Astrocyte (in vitro differentiated cells and primary cell): ENCODE measurements around the gene FBN3. TPM values are rescaled to one million over a fixed set of nuclear protein-coding genes. Genes with fewer than 3 reads are reported as not detected.

Experiments
- DNase-seq: peaks from one replicate; pipeline ENCODE4 v3.0.0-alpha.2; 2010; ENCODE audit warnings: low read depth
- FAIRE-seq: peaks from 2 replicates; lab custom pipeline; 2011; peaks lifted over from hg19 to GRCh38; lab: Jason Lieb, UNC
- H2AFZ ChIP-seq: 2 replicates; pipeline ENCODE4 v1.6.0; 2012; ENCODE audit warnings: low read depth, low read length, inconsistent platforms
- H3K27ac ChIP-seq: 2 replicates; pipeline ENCODE4 v1.5.1; 2011; ENCODE audit warnings: low read depth, low read length, inconsistent platforms
- H3K27me3 ChIP-seq: 2 replicates; pipeline ENCODE4 v1.6.0; 2011; ENCODE audit warnings: low read length, inconsistent platforms; ENCODE audit not compliant: insufficient read depth
- H3K36me3 ChIP-seq: 2 replicates; pipeline ENCODE4 v1.5.1; 2011; ENCODE audit warnings: low read length, inconsistent platforms; ENCODE audit not compliant: insufficient read depth
- H3K4me1 ChIP-seq: 2 replicates; pipeline ENCODE4 v1.5.1; 2011; ENCODE audit warnings: low read length, inconsistent platforms; ENCODE audit not compliant: insufficient read depth
- H3K4me2 ChIP-seq: 2 replicates; pipeline ENCODE4 v1.6.0; 2012; ENCODE audit warnings: low read length, inconsistent platforms
- H3K4me3 ChIP-seq: 2 replicates; pipeline ENCODE4 v1.5.1; 2011; ENCODE audit warnings: low read depth, mild to moderate bottlenecking, low read length, inconsistent platforms; ENCODE audit not compliant: insufficient read depth
- H3K79me2 ChIP-seq: 2 replicates; pipeline ENCODE4 v1.6.0; 2012; ENCODE audit warnings: mild to moderate bottlenecking, low read length, inconsistent platforms; ENCODE audit not compliant: insufficient read depth
- H3K9ac ChIP-seq: 2 replicates; pipeline ENCODE4 v1.6.0; 2012; ENCODE audit warnings: mild to moderate bottlenecking, low read length, inconsistent platforms
- H3K9me3 ChIP-seq: 2 replicates; pipeline ENCODE4 v1.5.1; 2012; ENCODE audit warnings: low read depth, mild to moderate bottlenecking, low read length, inconsistent platforms; ENCODE audit not compliant: insufficient read depth
- H4K20me1 ChIP-seq: 2 replicates; pipeline ENCODE4 v1.6.0; 2012; ENCODE audit warnings: low read length, inconsistent platforms; ENCODE audit not compliant: insufficient read depth
- H3K27ac Mint-ChIP-seq: one replicate; pipeline ENCODE4 v1.8.0; 2021; ENCODE audit warnings: mild to moderate bottlenecking, mixed read lengths; ENCODE audit not compliant: unreplicated experiment
- H3K27me3 Mint-ChIP-seq: one replicate; pipeline ENCODE4 v1.8.0; 2021; ENCODE audit warnings: low read depth, mixed read lengths; ENCODE audit not compliant: unreplicated experiment
- H3K36me3 Mint-ChIP-seq: one replicate; pipeline ENCODE4 v1.8.0; 2021; ENCODE audit warnings: low read depth, mixed read lengths; ENCODE audit not compliant: unreplicated experiment
- H3K4me1 Mint-ChIP-seq: one replicate; pipeline ENCODE4 v1.8.0; 2021; ENCODE audit warnings: low read depth, mixed read lengths; ENCODE audit not compliant: unreplicated experiment
- H3K4me3 Mint-ChIP-seq: one replicate; pipeline ENCODE4 v1.8.0; 2021; ENCODE audit warnings: mild to moderate bottlenecking, moderate library complexity, mixed read lengths; ENCODE audit not compliant: unreplicated experiment
- H3K9me3 Mint-ChIP-seq: one replicate; pipeline ENCODE4 v1.8.0; 2021; ENCODE audit warnings: mild to moderate bottlenecking, mixed read lengths; ENCODE audit not compliant: unreplicated experiment
- EZH2 ChIP-seq: IDR thresholded peaks from 2 replicates; pipeline ENCODE4 v1.6.1; 2012; ENCODE audit warnings: mild to moderate bottlenecking, low read length, inconsistent platforms; ENCODE audit not compliant: insufficient read depth
- total RNA-seq: library from RNA; stranded (reverse); gene quantifications from 2 replicates; pipeline ENCODE4 v1.2.1, GENCODE V29; 2021
- TF ChIP-seq, protein P1 (sequence below): IDR thresholded peaks from 2 replicates; pipeline ENCODE4 v1.5.1; 2011; ENCODE audit warnings: low read depth, mild to moderate bottlenecking, inconsistent platforms, low read length, moderate library complexity; ENCODE audit not compliant: insufficient read depth

Gene FBN3
- total RNA-seq, 1 donor from 2014 or later: 1.00 TPM

DNA sequence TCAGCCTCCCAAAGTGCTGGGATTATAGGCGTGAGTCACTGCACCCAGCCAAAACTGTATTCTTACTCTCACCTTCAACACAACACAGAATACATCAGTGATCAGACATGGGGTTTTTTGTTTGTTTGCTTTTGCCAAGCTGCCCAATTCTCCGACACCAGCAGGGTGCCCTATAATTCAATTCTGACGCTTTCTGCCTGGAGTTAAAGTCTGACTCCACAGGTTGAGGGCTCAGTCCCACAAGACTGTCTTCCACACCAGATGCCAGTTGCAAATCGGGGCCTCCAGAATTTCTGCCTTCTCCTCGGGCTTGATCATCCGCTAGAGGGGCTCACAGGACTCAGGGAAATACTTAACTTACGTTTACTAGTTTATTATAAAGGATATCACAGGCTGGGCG, 22.1 kb downstream of the FBN3 start:
- Histone ChIP-seq H3K79me2 (no peaks in the 10 kb centered on the region), H3K4me2 (no peak overlapping the region), H3K27ac (no peak overlapping the region), H3K27me3 (no peaks in the 10 kb centered on the region), H2AFZ (no peak overlapping the region), H3K9me3 (no peaks in the 10 kb centered on the region), H3K4me1 (no peaks in the 10 kb centered on the region), H3K9ac (no peak overlapping the region), H3K4me3 (no peak overlapping the region), H3K36me3 (no peaks in the 10 kb centered on the region), H4K20me1 (no peaks in the 10 kb centered on the region)
- Mint-ChIP-seq H3K4me3 (no peak overlapping the region), H3K27me3 (peaks cover 16% of the 10 kb centered on the region), H3K36me3 (no peaks in the 10 kb centered on the region), H3K27ac (no peak overlapping the region), H3K4me1 (no peaks in the 10 kb centered on the region), H3K9me3 (no peaks in the 10 kb centered on the region)
- no peak for TF ChIP-seq EZH2
- TF ChIP-seq, protein P1, sequence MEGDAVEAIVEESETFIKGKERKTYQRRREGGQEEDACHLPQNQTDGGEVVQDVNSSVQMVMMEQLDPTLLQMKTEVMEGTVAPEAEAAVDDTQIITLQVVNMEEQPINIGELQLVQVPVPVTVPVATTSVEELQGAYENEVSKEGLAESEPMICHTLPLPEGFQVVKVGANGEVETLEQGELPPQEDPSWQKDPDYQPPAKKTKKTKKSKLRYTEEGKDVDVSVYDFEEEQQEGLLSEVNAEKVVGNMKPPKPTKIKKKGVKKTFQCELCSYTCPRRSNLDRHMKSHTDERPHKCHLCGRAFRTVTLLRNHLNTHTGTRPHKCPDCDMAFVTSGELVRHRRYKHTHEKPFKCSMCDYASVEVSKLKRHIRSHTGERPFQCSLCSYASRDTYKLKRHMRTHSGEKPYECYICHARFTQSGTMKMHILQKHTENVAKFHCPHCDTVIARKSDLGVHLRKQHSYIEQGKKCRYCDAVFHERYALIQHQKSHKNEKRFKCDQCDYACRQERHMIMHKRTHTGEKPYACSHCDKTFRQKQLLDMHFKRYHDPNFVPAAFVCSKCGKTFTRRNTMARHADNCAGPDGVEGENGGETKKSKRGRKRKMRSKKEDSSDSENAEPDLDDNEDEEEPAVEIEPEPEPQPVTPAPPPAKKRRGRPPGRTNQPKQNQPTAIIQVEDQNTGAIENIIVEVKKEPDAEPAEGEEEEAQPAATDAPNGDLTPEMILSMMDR: no peak
- no peak for DNase-seq
- no peak for FAIRE-seq

DNA sequence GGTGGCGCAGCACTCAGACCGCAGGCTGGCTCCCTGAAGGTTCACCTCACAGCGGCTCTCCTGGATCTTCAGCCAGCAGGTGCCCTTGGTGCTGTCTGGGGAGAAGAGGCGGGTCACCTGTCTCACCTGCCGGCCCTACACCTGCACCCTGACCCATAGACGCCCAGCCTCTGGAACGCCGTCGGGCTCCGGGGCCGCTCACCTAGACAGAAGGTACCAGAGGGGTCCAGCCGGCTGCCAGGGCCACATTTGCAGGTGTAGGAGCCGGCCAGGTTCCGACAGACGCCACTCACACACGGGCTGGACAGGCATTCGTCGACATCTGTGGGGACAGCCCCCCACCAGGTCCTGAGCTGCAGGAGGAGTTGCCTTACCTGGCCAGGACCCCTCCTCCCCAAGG, 22.9 kb downstream of the FBN3 start:
- no peak for TF ChIP-seq EZH2
- TF ChIP-seq, protein P1: no peak
- H3K36me3 ChIP-seq: no peaks in the 10 kb centered on the region
- no peak overlapping the region for H3K4me3 ChIP-seq
- no peak overlapping the region for H2AFZ ChIP-seq
- Mint-ChIP-seq H3K36me3 (no peaks in the 10 kb centered on the region), H3K4me3 (no peak overlapping the region), H3K4me1 (no peaks in the 10 kb centered on the region), H3K27ac (no peak overlapping the region), H3K27me3 (peaks cover 13% of the 10 kb centered on the region), H3K9me3 (no peaks in the 10 kb centered on the region)
- H3K79me2 ChIP-seq: no peaks in the 10 kb centered on the region
- H3K4me2 ChIP-seq: no peak overlapping the region
- DNase-seq (no peak), FAIRE-seq (no peak)
- H4K20me1 ChIP-seq: no peaks in the 10 kb centered on the region
- H3K27ac ChIP-seq: no peak overlapping the region
- H3K27me3 ChIP-seq: no peaks in the 10 kb centered on the region
- no peak overlapping the region for H3K9ac ChIP-seq
- H3K4me1 ChIP-seq: no peaks in the 10 kb centered on the region
- no peaks in the 10 kb centered on the region for H3K9me3 ChIP-seq

DNA sequence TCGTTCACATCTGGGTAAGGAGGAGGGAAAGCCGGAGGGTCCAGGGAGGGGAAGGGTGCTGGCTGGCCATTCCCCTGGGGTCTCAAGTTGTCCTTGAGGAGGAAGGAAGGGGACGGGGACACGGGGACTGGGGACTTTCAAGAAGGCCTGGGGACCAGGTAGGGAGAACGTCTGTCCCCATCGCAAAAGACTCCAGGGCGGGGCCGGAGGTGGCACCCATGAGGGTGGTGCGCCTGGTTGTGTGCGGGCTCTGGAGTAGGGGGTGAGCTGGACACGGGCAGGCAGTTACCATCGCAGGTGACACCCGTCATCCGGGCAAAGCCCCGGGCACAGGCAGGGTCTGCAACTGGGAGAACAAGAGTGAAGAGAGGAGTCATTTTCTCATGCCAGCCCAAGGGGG, 23.4 kb downstream of the FBN3 start:
- Histone ChIP-seq H4K20me1 (no peaks in the 10 kb centered on the region), H3K27ac (no peak overlapping the region), H3K4me2 (no peak overlapping the region), H3K9ac (no peak overlapping the region), H3K4me1 (no peaks in the 10 kb centered on the region), H2AFZ (no peak overlapping the region), H3K9me3 (no peaks in the 10 kb centered on the region), H3K36me3 (no peaks in the 10 kb centered on the region), H3K79me2 (no peaks in the 10 kb centered on the region), H3K4me3 (no peak overlapping the region), H3K27me3 (no peaks in the 10 kb centered on the region)
- peaks cover 13% of the 10 kb centered on the region for H3K27me3 Mint-ChIP-seq
- DNase-seq (no peak), FAIRE-seq (no peak)
- no peaks in the 10 kb centered on the region for H3K4me1 Mint-ChIP-seq
- no peak overlapping the region for H3K27ac Mint-ChIP-seq
- H3K9me3 Mint-ChIP-seq: no peaks in the 10 kb centered on the region
- no peak overlapping the region for H3K4me3 Mint-ChIP-seq
- TF ChIP-seq EZH2: no peak
- TF ChIP-seq, protein P1: no peak
- no peaks in the 10 kb centered on the region for H3K36me3 Mint-ChIP-seq
